CD4-positive, alpha-beta T cell (primary cell): ENCODE results near the gene EVC2. TPM values are rescaled to one million over a fixed set of nuclear protein-coding genes. Genes with fewer than 3 reads are reported as not detected.
A peak's percentile ranks its signal among the peaks of the same experiment; 100 is the strongest.

Experiments used
- ATAC-seq: fragments of 200-7000 bp; cut with Tn5 transposase; one replicate; pipeline ENCODE4 v1.10.0; 2022; ENCODE audit warnings: mild to moderate bottlenecking; ENCODE audit not compliant: poor library complexity
- CTCF ChIA-PET: fragments of 350-600 bp; sonication (Branson Sonifier 250); formaldehyde crosslinking; loops from one replicate; lab custom pipeline; 2021; ENCODE audit warnings: antibody characterized with exemption, inconsistent platforms; lab: Charles Lee
- POLR2A ChIA-PET: fragments of 350-600 bp; sonication (Branson Sonifier 250); formaldehyde crosslinking; loops from one replicate; lab custom pipeline; 2021; ENCODE audit warnings: antibody characterized with exemption, inconsistent platforms; lab: Charles Lee
- DNase-seq, 14 experiments: peaks; one replicate each; pipeline ENCODE4 v3.0.0-alpha.2; 2013 to 2020; ENCODE audit warnings: mixed read lengths in 2 of 14
- H3K27ac ChIP-seq, 2 donors: one replicate each; pipeline versions ENCODE4 v1.5.1 to v1.7.0; 2013; ENCODE audit warnings: low read length in 2 of 2, low read depth in 1 of 2, mild to moderate bottlenecking in 1 of 2
- H3K27me3 ChIP-seq, 2 experiments: 1 replicate in 1 of 2; 2 replicates in 1 of 2; pipeline versions ENCODE4 v1.6.1 to v1.7.0; 2013; ENCODE audit warnings: low read length in 2 of 2, control low read depth in 1 of 2, mild to moderate bottlenecking in 1 of 2, moderate library complexity in 1 of 2; ENCODE audit not compliant: insufficient read depth in 2 of 2, control insufficient read depth in 1 of 2
- H3K36me3 ChIP-seq: one replicate; pipeline ENCODE4 v1.6.1; 2013; ENCODE audit warnings: low read length, control low read depth; ENCODE audit not compliant: insufficient read depth
- H3K4me1 ChIP-seq: one replicate; pipeline ENCODE4 v1.6.1; 2013; ENCODE audit warnings: low read length, control low read depth; ENCODE audit not compliant: insufficient read depth
- H3K4me3 ChIP-seq: one replicate; pipeline ENCODE4 v1.5.1; 2013; ENCODE audit warnings: mild to moderate bottlenecking, low read length, moderate library complexity
- H3K9me3 ChIP-seq, 2 experiments: 1 replicate in 1 of 2; 2 replicates in 1 of 2; pipeline versions ENCODE4 v1.6.1 to v1.7.0; 2013; ENCODE audit warnings: low read length in 2 of 2, mild to moderate bottlenecking in 2 of 2, control low read depth in 1 of 2, moderate library complexity in 1 of 2; ENCODE audit not compliant: control insufficient read depth in 1 of 2, insufficient read depth in 1 of 2
- H3K27ac Mint-ChIP-seq: one replicate; pipeline ENCODE4 v1.8.0; 2020; ENCODE audit warnings: mixed read lengths
- H3K27me3 Mint-ChIP-seq: one replicate; pipeline ENCODE4 v1.8.0; 2021; ENCODE audit warnings: mixed read lengths
- H3K36me3 Mint-ChIP-seq: one replicate; pipeline ENCODE4 v1.8.0; 2021; ENCODE audit warnings: low read depth, mixed read lengths
- H3K4me1 Mint-ChIP-seq: one replicate; pipeline ENCODE4 v1.8.0; 2021; ENCODE audit warnings: low read depth, mixed read lengths
- H3K4me3 Mint-ChIP-seq: one replicate; pipeline ENCODE4 v1.8.0; 2020; ENCODE audit warnings: mild to moderate bottlenecking, mixed read lengths
- H3K9me3 Mint-ChIP-seq: one replicate; pipeline ENCODE4 v1.8.0; 2020; ENCODE audit warnings: mixed read lengths
- CTCF ChIP-seq: fragments of 200-600 bp; IDR thresholded peaks from one replicate; pipeline ENCODE4 v1.8.0; 2022; ENCODE audit warnings: antibody characterized with exemption, mild to moderate bottlenecking
- intact Hi-C, 2 experiments: fragments of 100-400 bp; cut with DNase I in 1 of 2; cut with micrococcal nuclease in 1 of 2; formaldehyde crosslinking; loops; one replicate each; pipeline versions ENCODE4 v1.15.1 to v1.9.0; 2023 to 2025; cut with DNase I, micrococcal nuclease
- total RNA-seq, 174 experiments: library from RNA in 2 of 174; stranded (reverse) in 2 of 174; gene quantifications; one replicate each; pipeline ENCODE4 v1.2.3 and lab custom pipeline; 2021 to 2026

EVC2 gene
- total RNA-seq, 2 experiments from 2014 or later, result 1.1 to 1.3 TPM

GRCh38 chr4:5710065-5710960 is 2.0 kb upstream of the EVC2 start:
- H3K27ac ChIP-seq, result no peak overlapping the region
- peaks cover 16% of the 10 kb centered on the region for H3K4me1 Mint-ChIP-seq
- ATAC-seq, result no peak
- peaks cover 3% of the 10 kb centered on the region for H3K9me3 Mint-ChIP-seq
- peaks cover 30 to 52% of the 10 kb centered on the region in 2 experiments for H3K27me3 ChIP-seq
- H3K4me3 ChIP-seq, result peak overlapping the region; percentile 51
- no peak overlapping the region for H3K27ac Mint-ChIP-seq
- no peak for DNase-seq
- POLR2A ChIA-PET, result no interaction called here
- TF ChIP-seq CTCF, result no peak
- CTCF ChIA-PET, result no interaction called here
- H3K4me1 ChIP-seq, result peaks cover 8% of the 10 kb centered on the region
- H3K36me3 Mint-ChIP-seq, result no peaks in the 10 kb centered on the region
- H3K27me3 Mint-ChIP-seq, result peaks cover 55% of the 10 kb centered on the region
- H3K36me3 ChIP-seq, result no peaks in the 10 kb centered on the region
- H3K4me3 Mint-ChIP-seq, result peak overlapping the region; percentile 74
- intact Hi-C loops, result no loop called here
- peaks cover 4 to 37% of the 10 kb centered on the region in 2 experiments for H3K9me3 ChIP-seq

GRCh38 chr4:5709207-5709575 is 832 bp upstream of the EVC2 start:
- Histone ChIP-seq H3K9me3 (peaks cover 0 to 40% of the 10 kb centered on the region in 2 experiments), H3K27me3 (peaks cover 30 to 52% of the 10 kb centered on the region in 2 experiments), H3K4me1 (peaks cover 8% of the 10 kb centered on the region), H3K27ac (no peak overlapping the region), H3K36me3 (no peaks in the 10 kb centered on the region), H3K4me3 (no peak overlapping the region)
- ChIA-PET CTCF (no interaction called here), POLR2A (no interaction called here)
- no peak for TF ChIP-seq CTCF
- intact Hi-C loops, result no loop called here
- ATAC-seq, result no peak
- no peak overlapping the region for H3K27ac Mint-ChIP-seq
- H3K9me3 Mint-ChIP-seq, result peaks cover 3% of the 10 kb centered on the region
- DNase-seq, result no peak
- H3K27me3 Mint-ChIP-seq, result peaks cover 52% of the 10 kb centered on the region
- H3K4me3 Mint-ChIP-seq, result no peak overlapping the region
- peaks cover 16% of the 10 kb centered on the region for H3K4me1 Mint-ChIP-seq
- no peaks in the 10 kb centered on the region for H3K36me3 Mint-ChIP-seq

GRCh38 chr4:5707778-5708448 is 446 bp downstream of the EVC2 start:
- peak in 3 of 14 experiments; percentile 17 to 24 (median 21) for DNase-seq
- CTCF ChIA-PET, result no interaction called here

More at GRCh38 chr4:5707778-5708448, 446 bp downstream of the EVC2 start:
- Mint-ChIP-seq H3K4me3 (no peak overlapping the region), H3K27me3 (peaks cover 48% of the 10 kb centered on the region), H3K27ac (no peak overlapping the region), H3K36me3 (no peaks in the 10 kb centered on the region), H3K4me1 (peaks cover 16% of the 10 kb centered on the region), H3K9me3 (peaks cover 2% of the 10 kb centered on the region)
- Histone ChIP-seq H3K27ac (no peak overlapping the region), H3K9me3 (peaks cover 0 to 35% of the 10 kb centered on the region in 2 experiments), H3K4me1 (peaks cover 8% of the 10 kb centered on the region), H3K27me3 (peaks cover 30 to 52% of the 10 kb centered on the region in 2 experiments), H3K4me3 (peak overlapping the region; percentile 50), H3K36me3 (no peaks in the 10 kb centered on the region)
- intact Hi-C loops, result no loop called here
- no peak for TF ChIP-seq CTCF
- POLR2A ChIA-PET, result no interaction called here
- peak; percentile 49 for ATAC-seq
